CD4-positive, alpha-beta T cell treated with Interleukin-4 for 1 hour (primary cell): ENCODE measurements around the gene MGAM2.
"Not testable (repeated sequence)": the region's sequence is repeated elsewhere in the genome, so short reads cannot be mapped to it uniquely, and the experiment has no call there.

Source experiments
- DNase-seq, 2 donors: peaks; one replicate each; pipeline ENCODE4 v3.0.0-alpha.2; 2020 to 2022

MGAM2 gene

DNA sequence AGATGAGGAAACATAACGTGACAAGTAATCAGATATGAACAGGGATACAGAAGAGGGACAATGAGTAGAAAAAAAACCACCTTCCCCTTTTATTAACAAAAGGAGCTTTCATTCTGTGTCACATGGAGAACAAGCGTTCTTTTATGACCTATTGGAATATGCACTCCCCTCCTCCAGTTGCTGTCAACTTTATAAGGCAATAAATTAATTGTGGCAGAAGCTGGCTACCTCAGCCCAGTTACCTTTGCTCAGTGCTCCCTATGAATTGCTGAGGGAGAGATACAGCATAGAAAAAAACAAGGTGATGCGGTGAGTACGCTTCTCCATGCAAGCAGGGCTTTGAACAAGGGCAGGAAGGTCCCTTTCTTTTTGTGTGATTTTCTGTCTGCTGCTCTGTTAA is at the start of gene MGAM2:
Gene MGAM2, plus strand, starts transcription at position 220 of the 400 bp plus-strand sequence. CDS start 5,156 bp downstream, outside the sequence.
- no peak for DNase-seq

DNA sequence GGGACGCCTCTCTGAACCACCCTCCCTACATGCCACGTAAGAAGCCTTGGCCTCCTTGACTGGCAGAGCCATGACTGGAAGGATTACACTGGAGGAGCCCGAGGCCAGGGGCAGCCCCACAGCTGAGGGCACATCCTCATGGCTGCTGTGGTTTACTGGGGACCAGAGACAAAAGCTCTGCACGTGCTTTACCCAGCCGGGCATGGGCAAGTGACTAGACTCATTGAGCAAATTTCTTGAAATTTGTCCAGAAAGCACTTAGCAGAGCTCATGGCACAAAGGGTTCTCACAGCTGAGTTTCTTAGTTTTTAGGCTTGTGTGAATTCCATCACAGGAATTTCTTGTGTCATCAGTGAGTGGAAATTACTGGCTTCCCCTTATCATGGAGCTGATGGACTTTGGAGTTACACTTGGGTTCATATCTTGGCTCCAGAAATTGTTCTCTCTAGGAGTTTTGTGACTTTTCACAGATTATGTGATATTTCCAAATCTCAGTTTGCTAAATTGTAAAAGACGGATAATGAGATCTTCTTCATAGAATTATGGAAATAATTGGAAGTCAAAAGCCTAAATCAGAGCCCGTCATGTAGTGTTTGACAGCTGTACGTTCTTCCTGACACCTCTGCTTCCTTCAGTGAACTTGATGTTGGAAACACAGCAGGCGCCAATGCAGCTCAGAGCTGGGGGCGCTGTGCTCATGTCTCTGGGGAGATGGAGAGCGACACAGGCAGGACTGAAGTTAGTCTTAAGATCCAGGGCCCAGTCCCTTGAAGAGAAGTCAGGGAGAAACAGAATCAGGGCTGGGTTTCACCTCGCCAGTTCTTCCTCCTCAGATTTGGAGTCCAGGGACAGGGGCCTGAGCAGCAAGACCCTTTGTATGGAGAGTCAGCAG is 47.7 kb upstream of the MGAM2 start:
- DNase-seq: no peak

DNA sequence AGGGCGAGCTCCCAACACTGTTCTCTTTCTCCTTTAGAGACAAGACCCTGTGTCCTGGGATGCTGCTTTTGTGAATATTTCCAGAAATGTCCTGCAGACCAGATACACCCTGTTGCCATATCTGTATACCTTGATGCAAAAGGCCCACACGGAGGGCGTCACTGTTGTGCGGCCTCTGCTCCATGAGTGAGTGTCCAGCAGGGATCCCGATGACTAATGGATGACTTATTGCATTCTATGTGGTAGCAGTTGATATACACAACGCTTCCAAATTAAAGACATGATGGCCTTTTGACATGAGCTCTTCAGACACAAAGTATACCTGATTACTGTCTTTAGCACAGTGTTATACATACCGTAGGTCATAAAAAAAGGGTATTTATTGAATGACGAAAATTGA is 45.0 kb upstream of the MGAM2 start:
- no peak for DNase-seq

DNA sequence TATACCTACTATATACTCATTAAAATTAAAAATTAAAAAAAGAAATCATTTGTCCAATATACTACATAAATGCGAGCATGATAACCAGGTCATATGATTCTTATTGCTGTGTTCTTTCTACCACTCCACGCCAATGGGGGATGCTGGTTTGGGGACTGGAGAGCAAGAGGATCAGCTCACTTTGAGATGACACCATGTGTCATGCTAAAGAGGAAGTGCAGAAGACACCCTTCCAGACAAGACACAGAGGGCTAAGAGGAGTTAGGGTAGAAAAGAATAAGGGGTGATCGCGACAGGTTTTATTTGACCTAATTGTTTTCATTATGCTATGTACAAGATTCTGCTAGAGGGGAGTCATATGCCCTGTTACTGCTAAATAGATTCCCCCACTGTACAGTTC is 33.8 kb upstream of the MGAM2 start:
- no peak for DNase-seq

DNA sequence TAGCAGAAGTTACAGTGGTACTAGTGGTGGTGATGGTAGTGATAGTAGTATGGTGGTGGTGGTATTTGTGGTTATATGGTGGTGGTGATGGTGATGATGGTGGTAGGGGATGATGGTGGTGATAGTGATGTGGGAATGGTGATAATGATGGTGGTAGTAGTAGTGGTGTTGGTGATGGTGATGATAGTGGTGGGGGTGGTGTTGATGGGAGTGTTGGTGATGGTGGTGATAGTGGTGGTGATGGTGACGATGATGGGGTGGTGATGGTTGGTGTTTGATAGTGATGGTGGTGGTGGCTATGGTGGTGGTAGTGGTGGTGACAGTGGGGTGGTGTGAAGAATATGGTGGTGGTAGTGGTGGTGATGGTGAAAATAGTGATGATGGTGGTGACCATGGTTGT is 27.9 kb upstream of the MGAM2 start:
- DNase-seq: no peak

DNA sequence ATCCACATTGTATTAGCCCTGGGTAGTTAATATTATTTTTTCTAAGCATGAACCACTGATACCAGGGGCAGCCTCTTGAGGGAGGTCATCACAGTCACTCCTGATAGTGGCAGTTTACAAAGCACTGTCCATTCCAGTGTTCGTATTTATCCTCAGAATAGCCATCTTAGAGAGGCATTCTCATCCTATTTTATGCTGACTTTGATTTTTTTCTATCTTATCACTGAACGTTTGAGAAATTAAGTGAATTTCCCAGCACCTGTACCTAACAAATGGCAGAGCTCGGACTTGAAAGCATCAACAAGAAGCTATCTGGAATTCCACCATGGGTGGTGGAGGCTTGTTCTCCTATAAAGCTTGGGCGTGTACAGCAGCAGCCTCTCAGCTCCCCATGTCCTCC is 26.1 kb upstream of the MGAM2 start:
- DNase-seq: no peak

DNA sequence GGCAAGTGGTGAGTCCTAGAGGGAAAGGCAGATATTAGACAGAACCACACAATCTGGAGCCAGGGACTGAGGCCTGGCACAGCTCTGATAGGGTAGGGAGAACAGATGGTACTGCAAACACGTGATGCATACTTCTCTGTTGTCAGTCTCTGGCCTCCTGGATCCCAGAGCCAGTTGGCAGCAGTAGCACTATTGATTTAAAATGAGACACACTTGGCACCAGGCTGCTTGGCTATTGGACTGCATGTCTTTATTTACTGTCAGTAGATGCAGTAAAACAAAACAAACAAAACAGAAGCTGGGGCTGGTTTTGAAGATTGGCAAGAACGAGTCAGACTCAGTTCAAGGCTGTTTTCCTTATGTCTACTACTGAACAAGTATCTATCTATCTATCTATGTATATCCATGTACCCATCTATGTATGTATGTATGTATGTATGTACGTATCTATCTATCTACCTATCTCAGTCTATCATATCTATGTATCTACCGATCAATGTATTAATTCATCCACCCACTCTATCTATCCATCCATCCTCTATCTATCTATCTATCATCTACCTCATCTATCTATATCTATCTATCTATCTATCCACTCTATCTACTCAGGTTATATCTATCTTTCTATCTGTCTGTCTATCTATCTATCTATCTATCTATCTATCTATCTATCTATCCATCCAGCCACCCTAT is 23.4 kb upstream of the MGAM2 start:
- no peak for DNase-seq

DNA sequence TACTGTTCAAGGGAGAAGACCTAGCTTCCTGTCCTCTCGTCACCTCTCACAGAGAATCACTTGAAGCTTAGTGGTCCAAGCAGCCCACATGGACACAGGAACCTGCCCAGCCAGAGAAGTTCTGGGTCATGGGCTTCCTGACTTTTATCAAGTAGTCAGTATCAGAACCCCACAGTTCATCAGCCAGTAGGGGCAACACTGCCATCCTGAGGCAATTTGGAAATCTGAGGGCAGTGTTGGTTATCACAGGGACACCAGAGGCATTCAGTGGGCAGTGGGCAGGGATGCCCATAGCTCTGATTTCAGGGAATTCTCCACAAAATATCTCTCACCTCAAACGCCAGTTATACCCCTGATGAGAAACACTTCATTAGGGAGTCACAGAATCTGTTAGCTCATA is 22.5 kb upstream of the MGAM2 start:
- DNase-seq: no peak

DNA sequence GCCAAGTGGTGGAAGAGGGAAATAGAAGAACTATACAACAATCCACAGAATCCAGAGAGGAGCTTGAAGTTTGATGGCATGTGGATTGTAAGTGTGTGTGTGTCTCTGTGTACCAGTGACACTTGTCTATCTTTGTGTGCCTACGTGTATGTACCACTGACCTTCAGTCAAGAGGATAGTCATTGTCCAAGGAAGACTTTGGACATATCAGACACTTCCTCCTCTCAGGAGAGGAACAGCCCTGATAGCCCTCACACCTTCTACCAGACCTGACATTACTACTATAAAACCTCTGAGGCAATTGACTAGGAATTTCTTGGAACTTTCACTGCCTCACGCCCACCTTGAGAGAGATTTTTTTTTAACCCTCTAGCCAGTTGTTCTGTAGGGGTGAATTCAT is 19.6 kb upstream of the MGAM2 start:
- DNase-seq: no peak

DNA sequence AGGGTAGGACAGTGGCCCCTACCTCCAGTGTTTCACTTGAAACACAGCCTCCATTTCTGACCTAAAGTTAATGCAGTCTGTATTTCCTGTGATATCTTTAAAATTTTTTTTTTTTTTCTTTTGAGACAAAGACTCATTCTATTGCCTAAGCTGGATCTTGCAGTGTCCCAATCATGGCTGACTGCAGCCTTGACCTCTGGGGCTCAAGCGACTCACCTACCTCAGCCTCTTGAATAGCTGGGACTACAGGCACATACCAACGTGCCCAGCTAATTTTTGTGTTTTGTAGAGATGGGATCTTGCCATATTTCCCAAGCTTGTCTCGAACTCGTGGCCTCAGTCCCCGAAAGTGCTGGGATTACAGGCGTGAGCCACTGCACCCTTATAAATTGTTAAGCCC is 16.7 kb upstream of the MGAM2 start:
- no peak for DNase-seq

DNA sequence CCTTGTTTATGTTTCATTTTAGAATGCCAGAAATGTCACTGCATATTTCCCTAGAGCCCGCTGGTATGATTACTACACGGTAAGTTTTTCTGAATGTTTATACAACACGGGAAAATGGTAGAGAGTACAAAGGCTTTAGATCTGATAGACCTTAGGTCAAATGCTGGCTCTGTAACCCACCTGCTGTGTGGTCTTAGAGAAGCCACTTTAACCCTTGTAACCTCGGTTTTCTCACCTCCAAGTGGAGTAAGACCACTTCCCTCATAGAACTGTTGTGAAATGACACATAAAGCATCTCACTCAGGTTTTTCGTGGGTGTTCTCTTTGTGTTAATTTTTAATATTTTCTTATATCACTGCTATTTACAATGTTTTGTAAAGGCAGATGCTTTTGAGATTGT is 13.9 kb upstream of the MGAM2 start:
- no peak for DNase-seq

DNA sequence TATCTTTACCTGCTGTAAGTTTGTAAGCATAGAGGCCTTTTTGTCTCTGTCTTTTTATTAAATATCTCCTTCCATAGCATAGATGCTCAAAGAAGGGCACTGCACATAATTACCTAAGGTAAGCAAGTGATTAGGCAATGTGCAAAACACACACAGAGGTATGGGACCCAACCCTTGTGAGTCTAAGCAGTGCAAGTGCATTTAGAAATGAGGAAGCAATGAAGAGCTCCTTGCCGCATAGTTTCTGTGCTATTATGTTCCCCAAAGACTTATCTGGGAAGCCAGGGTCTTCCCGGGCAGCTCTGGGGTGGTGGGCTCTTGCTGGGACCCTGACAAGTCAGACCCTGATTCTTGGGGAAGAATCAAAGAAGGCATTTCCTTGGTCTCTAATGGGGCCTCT is 13.5 kb upstream of the MGAM2 start:
- DNase-seq: no peak

DNA sequence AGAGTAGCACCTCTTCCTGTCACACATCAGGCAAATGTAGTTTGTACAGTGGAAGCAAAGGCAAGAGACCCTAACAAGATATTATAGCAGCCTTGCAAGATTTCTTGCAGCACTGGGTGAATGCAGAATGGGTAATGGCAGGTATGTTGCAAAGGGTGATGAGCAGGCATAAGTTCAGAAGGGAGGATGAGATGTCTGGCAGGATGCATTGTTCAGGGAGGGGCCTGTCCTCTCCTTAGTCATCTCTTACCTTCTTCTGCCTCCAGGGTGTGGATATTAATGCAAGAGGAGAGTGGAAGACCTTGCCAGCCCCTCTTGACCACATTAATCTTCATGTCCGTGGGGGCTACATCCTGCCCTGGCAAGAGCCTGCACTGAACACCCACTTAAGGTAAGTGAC is 12.2 kb upstream of the MGAM2 start:
- DNase-seq: not testable (repeated sequence)

DNA sequence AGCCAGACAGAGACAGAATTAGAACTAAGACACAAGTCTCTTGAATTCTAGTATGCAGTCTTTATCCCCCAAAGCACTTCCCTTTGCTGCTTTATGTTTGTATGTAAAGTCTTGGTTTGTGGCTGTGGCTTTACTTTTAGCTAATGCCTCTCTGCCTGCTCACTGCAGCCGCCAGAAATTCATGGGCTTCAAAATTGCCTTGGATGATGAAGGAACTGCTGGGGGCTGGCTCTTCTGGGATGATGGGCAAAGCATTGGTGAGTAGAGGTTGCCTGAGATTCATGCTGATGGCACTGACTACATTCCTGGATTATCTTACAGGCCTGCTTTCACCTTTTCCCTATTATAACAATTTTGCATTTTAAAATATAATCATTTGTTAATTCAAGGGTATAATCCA is 10.9 kb upstream of the MGAM2 start:
- DNase-seq: no peak

DNA sequence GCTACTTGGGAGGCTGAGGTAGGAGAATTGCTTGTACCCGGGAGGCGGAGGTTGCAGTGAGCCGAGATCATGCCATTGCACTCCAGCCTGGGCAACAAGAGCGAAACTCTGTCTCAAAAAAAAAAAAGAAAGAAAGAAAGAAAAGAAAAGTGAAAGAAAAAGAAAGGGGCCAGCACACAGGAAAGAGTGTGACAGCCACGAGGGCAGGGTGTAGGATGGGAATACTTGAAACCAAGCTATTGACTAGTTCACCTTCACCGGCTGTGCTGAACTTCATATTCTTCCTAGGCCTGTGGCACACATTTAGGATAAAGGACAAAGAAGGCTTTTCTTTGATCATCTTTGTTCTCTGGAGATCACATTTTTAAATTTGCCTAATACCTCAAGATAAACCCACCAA is 9.7 kb upstream of the MGAM2 start:
- DNase-seq: not testable (repeated sequence)

DNA sequence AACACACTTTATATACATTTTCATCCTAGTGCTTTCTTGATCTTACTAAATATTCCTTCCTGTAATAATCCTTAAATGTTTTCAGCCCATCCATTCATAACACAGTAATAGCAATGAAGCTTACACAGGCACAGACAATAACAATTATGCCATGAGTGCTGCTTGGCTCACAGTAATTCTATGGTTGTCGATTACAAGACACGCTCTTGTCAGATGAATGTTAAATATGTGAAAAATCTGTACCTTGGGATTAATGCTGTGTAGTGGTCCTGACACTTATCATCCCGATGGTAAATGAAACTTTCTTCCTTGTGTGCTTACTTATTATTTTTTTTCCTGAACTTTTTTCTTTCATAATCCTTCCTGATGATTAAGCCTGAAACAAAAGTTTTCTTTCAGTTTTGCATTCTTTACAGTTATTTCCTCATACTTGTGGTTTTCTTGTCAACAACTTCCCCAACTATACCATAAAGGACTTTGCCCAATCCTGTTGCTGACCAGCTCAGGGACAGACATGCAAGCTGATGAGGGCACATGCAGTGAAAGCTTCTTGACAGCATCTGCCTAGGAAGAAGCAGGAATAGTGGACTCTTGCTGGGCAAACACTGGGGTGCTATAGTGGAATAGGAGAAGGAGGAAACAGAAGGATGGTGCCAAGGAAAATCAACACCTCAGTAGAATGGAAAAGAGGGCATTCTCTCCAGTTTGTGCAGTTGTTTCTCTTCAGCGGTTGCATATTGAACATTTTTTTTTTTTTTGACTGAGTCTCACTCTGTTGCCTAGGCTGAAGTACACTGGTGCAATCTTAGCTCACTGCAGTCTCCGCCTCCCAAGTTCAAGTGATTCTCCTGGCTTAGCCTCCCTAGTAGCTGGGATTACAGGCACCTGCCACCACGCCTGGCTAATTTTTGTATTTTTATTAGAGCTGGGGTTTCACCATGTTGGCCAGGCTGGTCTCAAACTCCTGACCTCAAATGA is 6.7 kb upstream of the MGAM2 start:
- peak; percentile 4 to 16 for DNase-seq

DNA sequence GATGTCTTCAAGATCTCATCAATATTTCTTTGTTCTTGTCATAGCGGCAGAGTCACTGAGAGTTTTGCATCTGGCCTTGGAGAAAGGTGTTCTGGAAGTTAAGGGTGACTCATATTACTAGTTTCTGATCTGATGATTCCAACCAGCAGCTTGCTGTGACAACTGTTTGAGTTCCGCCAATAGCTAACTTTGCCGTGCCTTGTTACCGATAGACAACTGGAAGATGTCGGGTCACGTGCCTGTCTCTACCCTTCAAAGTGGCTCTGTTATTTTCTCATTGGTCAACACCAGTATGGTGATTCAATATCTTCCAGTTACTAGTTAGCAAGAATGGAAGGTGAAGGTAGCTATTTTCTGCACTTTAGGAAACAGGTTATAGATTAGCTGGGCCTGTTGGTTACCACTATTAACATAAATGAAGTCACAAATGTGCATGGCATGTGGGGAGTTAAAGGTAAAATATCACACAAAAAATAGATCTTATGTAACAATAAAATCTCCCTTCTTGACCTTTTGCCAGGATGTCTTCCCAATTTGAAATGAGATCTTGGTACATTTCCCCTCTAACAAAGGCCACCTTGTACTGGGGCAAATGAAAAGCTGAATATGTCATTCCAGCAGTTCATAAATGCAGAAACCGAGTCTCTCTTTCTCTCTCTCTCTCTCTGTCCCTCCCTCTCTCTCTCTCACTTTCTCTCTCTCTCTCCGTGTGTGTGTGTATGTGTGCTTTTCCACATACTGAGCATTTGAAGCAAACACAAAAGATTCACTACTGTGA is 2.6 kb upstream of the MGAM2 start:
- DNase-seq: no peak

DNA sequence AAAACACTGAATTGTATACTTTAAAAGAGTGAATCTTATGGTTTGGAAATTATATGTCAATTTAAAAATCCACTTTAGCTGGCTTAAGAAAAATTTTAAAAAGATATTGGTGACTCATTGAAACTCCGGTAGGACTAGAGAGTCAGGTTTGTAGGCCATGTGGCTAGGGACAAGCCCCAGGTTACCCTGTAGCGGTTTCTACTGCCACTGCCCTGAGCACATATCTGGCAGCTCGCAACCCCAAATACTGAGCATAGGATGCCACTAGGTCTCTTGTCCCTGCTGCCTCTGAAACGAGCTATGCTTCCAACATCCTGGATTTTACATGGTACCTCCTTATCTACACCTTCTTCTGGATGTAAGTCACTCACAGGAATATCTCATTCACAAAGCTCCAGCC is 1.4 kb upstream of the MGAM2 start:
- no peak for DNase-seq

DNA sequence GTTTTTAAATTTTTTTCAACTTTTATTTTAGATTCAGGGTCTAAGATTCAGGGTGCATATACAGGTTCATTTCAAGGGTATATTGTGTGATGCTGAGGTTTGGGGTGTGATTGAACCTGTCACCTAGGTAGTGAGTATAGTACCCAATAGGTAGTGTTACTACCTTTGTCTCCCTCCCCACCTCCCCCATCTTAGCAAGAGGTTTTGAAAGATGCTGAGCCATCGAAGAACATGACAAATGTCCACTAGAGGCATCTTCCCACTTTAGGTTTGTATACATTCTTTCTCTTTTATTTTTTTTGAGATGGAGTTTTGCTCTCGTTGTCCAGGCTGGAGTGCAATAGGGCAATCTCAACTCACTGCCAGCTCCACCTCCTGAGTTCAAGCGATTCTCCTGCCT is 880 bp upstream of the MGAM2 start:
- no peak for DNase-seq

DNA sequence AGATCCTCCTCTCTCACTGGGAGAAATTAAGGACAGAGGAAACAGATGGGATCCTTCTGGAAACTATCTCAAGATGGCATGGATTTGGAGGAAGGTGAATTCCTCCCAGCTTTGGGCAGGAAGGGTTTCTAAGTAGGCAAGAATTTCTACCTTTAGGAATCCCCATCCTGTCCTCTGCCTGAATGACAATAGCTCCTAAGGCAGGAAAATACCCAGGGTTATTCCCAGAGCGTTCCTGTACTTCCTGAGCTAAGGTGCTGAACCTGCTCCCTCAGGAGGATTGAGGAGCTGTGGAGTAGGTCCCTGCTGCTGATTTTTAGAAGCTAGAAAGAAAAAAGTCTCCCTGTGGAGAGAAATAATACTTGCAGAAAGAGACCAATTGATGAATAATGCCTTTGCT is 568 bp downstream of the MGAM2 start:
- no peak for DNase-seq

DNA sequence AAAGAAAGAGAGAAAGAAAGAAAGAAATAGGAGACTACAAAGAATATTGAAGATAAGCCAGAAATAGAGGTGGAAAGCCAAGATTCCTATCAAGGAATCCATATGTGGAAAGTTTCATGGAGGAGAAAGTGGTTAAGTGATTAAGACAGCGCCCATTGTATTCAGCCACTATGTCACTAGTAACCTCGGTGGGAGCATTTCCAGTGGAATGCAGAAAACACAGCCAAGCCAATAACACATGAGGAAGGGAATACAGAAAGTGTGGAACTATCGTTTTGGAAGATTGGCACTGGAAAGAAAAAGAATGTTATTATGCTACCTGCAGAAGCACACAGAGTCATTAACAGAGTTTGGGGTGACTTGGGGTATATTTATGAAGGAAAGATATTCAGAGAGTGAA is 2.7 kb downstream of the MGAM2 start:
- DNase-seq: no peak

DNA sequence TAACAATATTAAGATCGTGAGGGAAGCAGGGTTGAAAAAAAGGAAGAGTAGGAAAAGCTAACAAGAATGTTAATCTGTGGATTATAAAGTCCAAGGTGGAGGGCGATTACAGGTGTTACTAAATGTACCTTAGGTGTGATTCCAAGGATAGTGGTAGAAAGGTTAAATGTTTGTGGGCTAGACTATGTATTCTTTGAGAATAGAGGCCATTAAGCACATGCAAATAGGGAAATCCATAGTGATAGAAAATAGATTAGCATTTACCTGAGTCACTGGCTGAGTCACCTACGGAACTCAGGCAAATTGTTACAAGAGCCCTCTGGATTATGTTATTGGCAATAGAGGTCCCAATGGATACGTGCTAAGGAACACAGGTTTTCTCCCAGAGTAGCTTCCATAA is 9.0 kb downstream of the MGAM2 start:
- no peak for DNase-seq
